ENCODE measurements around the gene TNFSF12. TPM values are rescaled to one million over a fixed set of nuclear protein-coding genes. Genes with fewer than 3 reads are reported as not detected.

Gene TNFSF12
- total RNA-seq, 1 experiment from 2014 or later = not detected

DNA sequence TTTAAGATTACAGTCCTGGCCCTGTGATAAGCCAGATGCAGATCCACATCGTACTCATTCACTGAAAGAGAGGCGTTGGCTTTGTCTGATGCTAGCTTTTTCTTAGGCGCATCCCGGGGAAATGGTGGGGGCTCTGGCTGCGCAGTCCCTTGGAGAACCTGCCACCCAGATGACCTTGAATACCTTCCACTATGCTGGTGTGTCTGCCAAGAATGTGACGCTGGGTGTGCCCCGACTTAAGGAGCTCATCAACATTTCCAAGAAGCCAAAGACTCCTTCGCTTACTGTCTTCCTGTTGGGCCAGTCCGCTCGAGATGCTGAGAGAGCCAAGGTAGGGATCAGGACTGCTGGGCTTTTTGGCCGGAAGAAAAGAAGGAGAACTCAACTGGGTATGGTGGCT lies 40.7 kb upstream of the TNFSF12 start:
- intact Hi-C loops (cut with micrococcal nuclease; ENCODE audit: unreplicated experiment) = no loop called here
- Mint-ChIP-seq H3K9me3 (ENCODE audit: unreplicated experiment) (no peaks in the 10 kb centered on the region), H3K4me1 (ENCODE audit: low read depth, unreplicated experiment) (no peaks in the 10 kb centered on the region), H3K36me3 (ENCODE audit: insufficient read depth, unreplicated experiment) (peaks cover 71% of the 10 kb centered on the region), H3K27ac (ENCODE audit: unreplicated experiment) (no peak overlapping the region), H3K4me3 (ENCODE audit: unreplicated experiment) (no peak overlapping the region), H3K27me3 (ENCODE audit: insufficient read depth, unreplicated experiment) (no peaks in the 10 kb centered on the region)
- Histone ChIP-seq H3K4me3 (ENCODE audit: low read depth, low read length) (no peak overlapping the region), H3K4me1 (no peaks in the 10 kb centered on the region), H3K27me3 (replicated peaks; ENCODE audit: control insufficient read depth, insufficient read depth, low read length) (no peaks in the 10 kb centered on the region), H3K9me3 (no peaks in the 10 kb centered on the region), H3K36me3 (ENCODE audit: control insufficient read depth, insufficient read depth, low read length) (no peaks in the 10 kb centered on the region)
- ChIA-PET POLR2A (no interaction called here), CTCF (interaction anchor here (1.2 kb wide), 1 partner anchor 53 kb away, joined by 4 read pairs; no protein-coding TSS in a partner anchor)
- no TSS peak for BruUV-seq (replicated peaks)
- TF ChIP-seq, protein P1, sequence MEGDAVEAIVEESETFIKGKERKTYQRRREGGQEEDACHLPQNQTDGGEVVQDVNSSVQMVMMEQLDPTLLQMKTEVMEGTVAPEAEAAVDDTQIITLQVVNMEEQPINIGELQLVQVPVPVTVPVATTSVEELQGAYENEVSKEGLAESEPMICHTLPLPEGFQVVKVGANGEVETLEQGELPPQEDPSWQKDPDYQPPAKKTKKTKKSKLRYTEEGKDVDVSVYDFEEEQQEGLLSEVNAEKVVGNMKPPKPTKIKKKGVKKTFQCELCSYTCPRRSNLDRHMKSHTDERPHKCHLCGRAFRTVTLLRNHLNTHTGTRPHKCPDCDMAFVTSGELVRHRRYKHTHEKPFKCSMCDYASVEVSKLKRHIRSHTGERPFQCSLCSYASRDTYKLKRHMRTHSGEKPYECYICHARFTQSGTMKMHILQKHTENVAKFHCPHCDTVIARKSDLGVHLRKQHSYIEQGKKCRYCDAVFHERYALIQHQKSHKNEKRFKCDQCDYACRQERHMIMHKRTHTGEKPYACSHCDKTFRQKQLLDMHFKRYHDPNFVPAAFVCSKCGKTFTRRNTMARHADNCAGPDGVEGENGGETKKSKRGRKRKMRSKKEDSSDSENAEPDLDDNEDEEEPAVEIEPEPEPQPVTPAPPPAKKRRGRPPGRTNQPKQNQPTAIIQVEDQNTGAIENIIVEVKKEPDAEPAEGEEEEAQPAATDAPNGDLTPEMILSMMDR (IDR thresholded peaks at IDR 0.05; ENCODE audit: insufficient read depth in 1 of 2, low read depth in 1 of 2, low read length in 1 of 2, severe bottlenecking in 1 of 2, unreplicated experiment in 1 of 2) = no peak
- DNase-seq = no peak

DNA sequence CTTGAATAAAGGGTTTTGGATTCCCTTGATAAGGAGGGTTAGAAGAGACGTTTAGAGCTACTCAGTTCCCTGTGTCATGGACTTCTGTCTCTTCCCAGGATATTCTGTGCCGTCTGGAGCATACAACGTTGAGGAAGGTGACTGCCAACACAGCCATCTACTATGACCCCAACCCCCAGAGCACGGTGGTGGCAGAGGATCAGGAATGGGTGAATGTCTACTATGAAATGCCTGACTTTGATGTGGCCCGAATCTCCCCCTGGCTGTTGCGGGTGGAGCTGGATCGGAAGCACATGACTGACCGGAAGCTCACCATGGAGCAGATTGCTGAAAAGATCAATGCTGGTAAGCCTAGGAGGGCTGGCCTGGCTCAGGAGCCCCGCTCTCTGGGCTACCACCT lies 40.0 kb upstream of the TNFSF12 start:
- Mint-ChIP-seq H3K36me3 (ENCODE audit: insufficient read depth, unreplicated experiment) (peaks cover 71% of the 10 kb centered on the region), H3K27me3 (ENCODE audit: insufficient read depth, unreplicated experiment) (no peaks in the 10 kb centered on the region), H3K4me3 (ENCODE audit: unreplicated experiment) (no peak overlapping the region), H3K27ac (ENCODE audit: unreplicated experiment) (no peak overlapping the region), H3K9me3 (ENCODE audit: unreplicated experiment) (no peaks in the 10 kb centered on the region), H3K4me1 (ENCODE audit: low read depth, unreplicated experiment) (no peaks in the 10 kb centered on the region)
- BruUV-seq (replicated peaks) = no TSS peak
- Histone ChIP-seq H3K36me3 (ENCODE audit: control insufficient read depth, insufficient read depth, low read length) (no peaks in the 10 kb centered on the region), H3K4me1 (no peaks in the 10 kb centered on the region), H3K27me3 (replicated peaks; ENCODE audit: control insufficient read depth, insufficient read depth, low read length) (no peaks in the 10 kb centered on the region), H3K4me3 (ENCODE audit: low read depth, low read length) (no peak overlapping the region), H3K9me3 (no peaks in the 10 kb centered on the region)
- CTCF ChIA-PET = no interaction called here
- POLR2A ChIA-PET = interaction anchor here (0.6 kb wide), 1 partner anchor 52 kb away, joined by 3 read pairs; no protein-coding TSS in a partner anchor
- no peak for DNase-seq
- intact Hi-C loops (cut with micrococcal nuclease; ENCODE audit: unreplicated experiment) = no loop called here
- TF ChIP-seq, protein P1 (IDR thresholded peaks at IDR 0.05; ENCODE audit: insufficient read depth in 1 of 2, low read depth in 1 of 2, low read length in 1 of 2, severe bottlenecking in 1 of 2, unreplicated experiment in 1 of 2) = no peak

DNA sequence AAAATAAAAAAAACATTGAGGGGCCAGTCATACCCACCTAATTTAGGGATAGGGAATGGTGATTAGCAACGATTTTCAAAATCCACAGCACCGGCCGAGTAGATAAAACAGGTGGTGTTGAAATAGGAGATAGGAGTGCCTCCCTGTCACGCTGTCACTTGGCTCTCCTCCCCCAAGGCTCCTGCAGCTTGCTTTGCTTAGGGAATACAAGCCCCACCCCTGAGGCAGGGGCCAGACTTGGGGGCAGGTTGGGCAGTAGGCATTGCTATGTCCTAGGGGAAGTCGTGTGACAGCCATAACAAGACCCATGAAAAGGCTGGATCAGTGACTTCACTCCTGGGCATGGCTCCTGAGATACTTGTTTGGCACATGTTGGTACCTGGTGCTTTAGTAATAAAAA lies 38.9 kb upstream of the TNFSF12 start:
- Mint-ChIP-seq H3K4me3 (ENCODE audit: unreplicated experiment) (no peak overlapping the region), H3K27me3 (ENCODE audit: insufficient read depth, unreplicated experiment) (no peaks in the 10 kb centered on the region), H3K36me3 (ENCODE audit: insufficient read depth, unreplicated experiment) (peaks cover 66% of the 10 kb centered on the region), H3K27ac (ENCODE audit: unreplicated experiment) (no peak overlapping the region), H3K4me1 (ENCODE audit: low read depth, unreplicated experiment) (no peaks in the 10 kb centered on the region), H3K9me3 (ENCODE audit: unreplicated experiment) (no peaks in the 10 kb centered on the region)
- Histone ChIP-seq H3K9me3 (no peaks in the 10 kb centered on the region), H3K27me3 (replicated peaks; ENCODE audit: control insufficient read depth, insufficient read depth, low read length) (no peaks in the 10 kb centered on the region), H3K4me1 (no peaks in the 10 kb centered on the region), H3K4me3 (ENCODE audit: low read depth, low read length) (no peak overlapping the region), H3K36me3 (ENCODE audit: control insufficient read depth, insufficient read depth, low read length) (no peaks in the 10 kb centered on the region)
- BruUV-seq (replicated peaks) = no TSS peak
- ChIA-PET CTCF (no interaction called here), POLR2A (no interaction called here)
- intact Hi-C loops (cut with micrococcal nuclease; ENCODE audit: unreplicated experiment) = no loop called here
- TF ChIP-seq, protein P1 (IDR thresholded peaks at IDR 0.05; ENCODE audit: insufficient read depth in 1 of 2, low read depth in 1 of 2, low read length in 1 of 2, severe bottlenecking in 1 of 2, unreplicated experiment in 1 of 2) = no peak
- no peak for DNase-seq

Measured in Caco-2 (cell line).